ENCODE measurements around the gene SRPK2.
"Not testable (repeated sequence)": the region's sequence is repeated elsewhere in the genome, so short reads cannot be mapped to it uniquely, and the experiment has no call there.

Gene SRPK2

DNA sequence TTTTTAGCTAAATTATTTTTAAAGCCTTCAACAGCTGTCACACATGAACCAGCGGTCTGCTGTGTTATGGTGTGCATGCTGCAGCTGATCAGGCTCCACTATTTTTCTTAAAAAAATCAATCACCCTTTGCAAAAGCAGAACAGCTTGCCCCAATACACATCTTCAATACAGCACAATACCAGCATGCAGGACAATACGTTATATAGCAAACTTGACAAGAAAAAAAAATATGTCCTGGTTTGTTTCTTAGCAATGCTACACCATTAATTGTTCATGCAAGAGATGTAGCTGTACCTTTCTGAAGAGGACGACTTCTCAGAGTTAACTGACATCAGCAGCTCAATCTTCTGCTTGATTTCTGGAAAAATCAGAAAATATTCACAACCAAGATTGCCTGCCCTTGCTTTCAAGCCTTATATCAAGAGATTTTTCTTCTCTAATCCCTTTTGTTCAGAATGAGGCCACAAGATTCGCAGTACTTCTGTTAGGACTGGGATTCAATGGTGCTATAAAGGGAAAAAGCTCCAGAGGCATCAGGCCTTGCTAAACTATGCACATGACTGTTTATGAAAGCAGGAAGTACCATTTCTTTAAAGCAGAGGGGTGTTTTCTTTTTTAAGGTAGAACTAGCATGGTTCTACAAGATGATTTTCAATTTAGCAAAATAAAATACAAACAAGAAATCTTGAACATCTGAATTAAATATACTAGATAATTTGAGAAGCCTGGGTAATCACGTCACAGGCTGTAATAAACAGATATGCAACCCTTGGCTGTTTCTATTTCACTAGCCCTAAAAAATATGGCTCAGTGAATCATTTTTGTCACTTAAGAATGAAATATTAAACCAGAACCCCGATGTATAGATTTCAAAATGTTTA lies 120.0 kb downstream of the SRPK2 start:
- TF ChIP-seq CTCF (conservative IDR thresholded peaks at IDR 0.05; ENCODE audit: low read depth, low read length), result no peak
- peak; percentile 66 for DNase-seq (ENCODE audit: low read depth)
- H3K4me3 ChIP-seq (ENCODE audit: low read length), result peak overlapping the region; percentile 51

GRCh38 chr7:105268056-105268455 lies 120.7 kb downstream of the SRPK2 start:
- TF ChIP-seq CTCF (conservative IDR thresholded peaks at IDR 0.05; ENCODE audit: low read depth, low read length), result no peak
- H3K4me3 ChIP-seq (ENCODE audit: low read length), result peak overlapping the region; percentile 51
- DNase-seq (ENCODE audit: low read depth), result peak; percentile 39

- H3K4me3 ChIP-seq (ENCODE audit: low read length), result peak overlapping the region; percentile 51
- no peak for DNase-seq (ENCODE audit: low read depth)
- TF ChIP-seq CTCF (conservative IDR thresholded peaks at IDR 0.05; ENCODE audit: low read depth, low read length), result no peak
These were observed 121.5 kb downstream of the SRPK2 start for GRCh38 chr7:105267244-105267643.

- no peak overlapping the region for H3K4me3 ChIP-seq (ENCODE audit: low read length)
- DNase-seq (ENCODE audit: low read depth), result no peak
- no peak for TF ChIP-seq CTCF (conservative IDR thresholded peaks at IDR 0.05; ENCODE audit: low read depth, low read length)
These were observed 124.0 kb downstream of the SRPK2 start for GRCh38 chr7:105264707-105265106.

GRCh38 chr7:105261689-105262088 lies 127.0 kb downstream of the SRPK2 start:
- no peak for TF ChIP-seq CTCF (conservative IDR thresholded peaks at IDR 0.05; ENCODE audit: low read depth, low read length)
- DNase-seq (ENCODE audit: low read depth), result no peak
- no peak overlapping the region for H3K4me3 ChIP-seq (ENCODE audit: low read length)

DNA sequence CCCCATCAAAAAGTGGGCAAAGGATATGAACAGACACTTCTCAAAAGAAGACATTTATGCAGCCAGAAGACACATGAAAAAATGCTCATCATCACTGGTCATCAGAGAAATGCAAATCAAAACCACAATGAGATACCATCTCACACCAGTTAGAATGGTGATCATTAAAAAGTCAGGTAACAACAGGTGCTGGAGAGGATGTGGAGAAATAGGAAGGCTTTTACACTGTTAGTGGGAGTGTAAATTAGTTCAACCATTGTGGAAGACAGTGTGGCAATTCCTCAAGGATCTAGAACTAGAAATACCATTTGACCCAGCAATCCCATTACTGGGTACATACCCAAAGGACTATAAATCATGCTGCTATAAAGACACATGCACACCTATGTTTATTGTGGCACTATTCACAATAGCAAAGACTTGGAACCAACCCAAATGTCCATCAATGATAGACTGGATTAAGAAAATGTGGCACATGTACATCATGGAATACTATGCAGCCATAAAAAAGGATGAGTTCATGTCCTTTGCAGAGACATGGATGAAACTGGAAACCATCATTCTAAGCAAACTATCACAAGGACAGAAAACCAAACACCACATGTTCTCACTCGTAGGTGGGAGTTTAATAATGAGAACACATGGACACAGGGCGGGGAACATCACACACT lies 128.4 kb downstream of the SRPK2 start:
- not testable (repeated sequence) for H3K4me3 ChIP-seq (ENCODE audit: low read length); DNase-seq (ENCODE audit: low read depth)

GRCh38 chr7:105258919-105259318 lies 129.8 kb downstream of the SRPK2 start:
- not testable (repeated sequence) for H3K4me3 ChIP-seq (ENCODE audit: low read length); DNase-seq (ENCODE audit: low read depth)

DNA sequence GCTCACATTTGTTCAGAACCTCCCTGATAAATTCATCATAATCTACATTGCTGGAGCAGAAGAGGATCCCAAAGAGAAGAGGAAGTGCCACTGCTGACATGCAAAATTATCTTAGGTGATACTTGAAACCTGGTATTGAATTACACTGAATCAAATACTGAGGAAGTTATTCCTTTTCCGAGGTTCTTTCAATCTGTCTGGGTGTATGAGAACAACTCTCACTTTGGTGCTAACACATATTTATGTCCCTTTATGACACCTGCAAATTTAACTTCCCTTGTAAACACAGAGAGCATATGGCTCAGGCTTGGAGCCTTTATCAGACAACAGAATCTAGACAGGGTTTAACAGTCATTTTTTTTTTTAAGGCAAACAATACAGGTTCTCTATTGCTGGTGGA lies 131.4 kb downstream of the SRPK2 start:
- no peak for TF ChIP-seq CTCF (conservative IDR thresholded peaks at IDR 0.05; ENCODE audit: low read depth, low read length)
- DNase-seq (ENCODE audit: low read depth), result no peak
- no peak overlapping the region for H3K4me3 ChIP-seq (ENCODE audit: low read length)

Data from retinal pigment epithelial cell (primary cell).